K562 (cell line): ENCODE measurements around the gene FRMD4A.

Experiments used
- BRF1 ChIP-seq: IDR thresholded peaks from 3 replicates; pipeline ENCODE4 v1.6.1; 2011; ENCODE audit warnings: borderline replicate concordance, mild to moderate bottlenecking; ENCODE audit not compliant: insufficient read length; ENCODE audit errors: extremely low read depth
- CBX3 ChIP-seq, 2 experiments: IDR thresholded peaks; 1 replicate in 1 of 2; 2 replicates in 1 of 2; pipeline ENCODE4 v1.6.1; 2012; ENCODE audit warnings: inconsistent platforms in 2 of 2, low read length in 2 of 2, borderline replicate concordance in 1 of 2, control low read depth in 1 of 2
- DNMT1 ChIP-seq: fragments of 450-650 bp; IDR thresholded peaks from 2 replicates; pipeline ENCODE4 v1.6.1; 2016; ENCODE audit warnings: antibody characterized with exemption, mild to moderate bottlenecking
- MAZ ChIP-seq, 2 experiments: fragments of 450-650 bp in 1 of 2; sonication (generic) in 1 of 2; formaldehyde crosslinking; IDR thresholded peaks in 1 of 2; conservative IDR thresholded peaks in 1 of 2; 2 replicates each; pipeline versions ENCODE4 v1.4.0 to v1.5.0; 2020; ENCODE audit warnings: mild to moderate bottlenecking in 1 of 2, missing genetic modification reagents in 1 of 2
- SMAD1 ChIP-seq: fragments of 150-350 bp; IDR thresholded peaks from 2 replicates; pipeline ENCODE4 v1.6.1; 2014; ENCODE audit warnings: low read length, low read depth; ENCODE audit not compliant: partially characterized antibody
- SUPT5H ChIP-seq: fragments of 450-650 bp; IDR thresholded peaks from 2 replicates; pipeline ENCODE4 v1.6.1; 2016
- TRIM24 ChIP-seq, 2 experiments: fragments of 450-650 bp; IDR thresholded peaks; 2 replicates each; pipeline ENCODE4 v1.6.1; 2016
- YY1 ChIP-seq, 3 experiments: IDR thresholded peaks; 2 replicates each; pipeline ENCODE4 v1.6.1; 2011; ENCODE audit warnings: low read length in 2 of 3, mild to moderate bottlenecking in 2 of 3, moderate library complexity in 2 of 3, borderline replicate concordance in 1 of 3, control low read depth in 1 of 3, low read depth in 1 of 3; ENCODE audit not compliant: insufficient read depth in 3 of 3, insufficient replicate concordance in 2 of 3, control insufficient read depth in 1 of 3, insufficient read length in 1 of 3; ENCODE audit errors: extremely low read depth in 1 of 3
- TF ChIP-seq, protein P1 (sequence below), 3 experiments: IDR thresholded peaks in 2 of 3; conservative IDR thresholded peaks in 1 of 3; 2 replicates each; pipeline ENCODE4 v1.5.1; 2011 to 2012; ENCODE audit warnings: low read length in 3 of 3, mild to moderate bottlenecking in 3 of 3, control low read depth in 2 of 3, improper control_type of control experiment in 1 of 3, inconsistent platforms in 1 of 3, low read depth in 1 of 3, mixed read lengths in 1 of 3, moderate library complexity in 1 of 3; ENCODE audit not compliant: insufficient read depth in 2 of 3

DNA sequence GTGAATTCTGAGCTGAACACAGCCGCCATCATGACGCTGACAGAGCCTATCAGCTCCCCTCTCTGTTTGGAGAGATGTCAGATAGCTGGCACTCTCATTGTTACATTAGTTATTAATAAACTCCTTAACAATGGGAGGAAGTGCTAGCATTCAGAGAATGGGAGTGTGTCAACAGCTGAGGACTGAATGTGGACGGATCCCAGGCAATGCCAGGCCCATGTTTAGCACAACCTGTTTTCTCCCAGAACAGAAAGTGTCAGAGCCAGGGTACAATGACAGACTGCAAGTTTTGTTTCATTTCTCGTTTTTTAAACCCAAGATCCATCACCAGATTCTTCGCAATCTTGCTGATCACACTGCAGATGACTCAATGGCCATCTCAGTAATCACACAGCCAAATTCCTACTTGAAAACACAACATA lies 644.4 kb downstream of the FRMD4A start:
- TF ChIP-seq SUPT5H (no peak), CBX3 (IDR thresholded peaks at IDR 0.05; ENCODE audit: borderline replicate concordance in 1 of 2, low read length in 2 of 2) (no peak), TRIM24 (IDR thresholded peaks at IDR 0.05) (no peak), MAZ (CRISPR knock-in tag; conservative IDR thresholded peaks at IDR 0.05 in 1 of 2, IDR thresholded peaks at IDR 0.05 in 1 of 2) (no peak), BRF1 (no peak), SMAD1 (no peak), DNMT1 (no peak), YY1 (IDR thresholded peaks at IDR 0.05; ENCODE audit: borderline replicate concordance in 1 of 3, control insufficient read depth in 1 of 3, extremely low read depth in 1 of 3, insufficient read depth in 3 of 3, insufficient read length in 1 of 3, insufficient replicate concordance in 2 of 3, low read depth in 1 of 3, low read length in 2 of 3) (no peak)
- TF ChIP-seq, protein P1, sequence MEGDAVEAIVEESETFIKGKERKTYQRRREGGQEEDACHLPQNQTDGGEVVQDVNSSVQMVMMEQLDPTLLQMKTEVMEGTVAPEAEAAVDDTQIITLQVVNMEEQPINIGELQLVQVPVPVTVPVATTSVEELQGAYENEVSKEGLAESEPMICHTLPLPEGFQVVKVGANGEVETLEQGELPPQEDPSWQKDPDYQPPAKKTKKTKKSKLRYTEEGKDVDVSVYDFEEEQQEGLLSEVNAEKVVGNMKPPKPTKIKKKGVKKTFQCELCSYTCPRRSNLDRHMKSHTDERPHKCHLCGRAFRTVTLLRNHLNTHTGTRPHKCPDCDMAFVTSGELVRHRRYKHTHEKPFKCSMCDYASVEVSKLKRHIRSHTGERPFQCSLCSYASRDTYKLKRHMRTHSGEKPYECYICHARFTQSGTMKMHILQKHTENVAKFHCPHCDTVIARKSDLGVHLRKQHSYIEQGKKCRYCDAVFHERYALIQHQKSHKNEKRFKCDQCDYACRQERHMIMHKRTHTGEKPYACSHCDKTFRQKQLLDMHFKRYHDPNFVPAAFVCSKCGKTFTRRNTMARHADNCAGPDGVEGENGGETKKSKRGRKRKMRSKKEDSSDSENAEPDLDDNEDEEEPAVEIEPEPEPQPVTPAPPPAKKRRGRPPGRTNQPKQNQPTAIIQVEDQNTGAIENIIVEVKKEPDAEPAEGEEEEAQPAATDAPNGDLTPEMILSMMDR (IDR thresholded peaks at IDR 0.05 in 2 of 3, conservative IDR thresholded peaks at IDR 0.05 in 1 of 3; ENCODE audit: insufficient read depth in 2 of 3, low read depth in 1 of 3, low read length in 3 of 3), result no peak
